Kidney tubule cell (primary cell): ENCODE data around the gene PKP1.
A peak's percentile ranks its signal among the peaks of the same experiment; 100 is the strongest.

ENCODE experiments used
- DNase-seq: peaks from one replicate; pipeline ENCODE4 v3.0.0-alpha.2; 2018; ENCODE audit warnings: low spot score

Gene PKP1

GRCh38 chr1:201328576-201328975 lies 45.3 kb downstream of the PKP1 start:
- no peak for DNase-seq

- no peak for DNase-seq
These were observed 46.0 kb downstream of the PKP1 start for GRCh38 chr1:201329286-201329685.

GRCh38 chr1:201329801-201330200 lies 46.5 kb downstream of the PKP1 start:
- DNase-seq = no peak

GRCh38 chr1:201330541-201330940 lies 47.2 kb downstream of the PKP1 start:
- no peak for DNase-seq

GRCh38 chr1:201331166-201331565 lies 47.9 kb downstream of the PKP1 start:
- DNase-seq = no peak

GRCh38 chr1:201332021-201332420 lies 48.7 kb downstream of the PKP1 start:
- no peak for DNase-seq

- no peak for DNase-seq
These were observed 49.5 kb downstream of the PKP1 start for GRCh38 chr1:201332616-201333335.

GRCh38 chr1:201334325-201335173 lies 51.2 kb downstream of the PKP1 start:
- no peak for DNase-seq

GRCh38 chr1:201335174-201335870 lies 52.0 kb downstream of the PKP1 start:
- DNase-seq = no peak

GRCh38 chr1:201335901-201336300 lies 52.6 kb downstream of the PKP1 start:
- DNase-seq = no peak

- DNase-seq = no peak
These were observed 53.6 kb downstream of the PKP1 start for GRCh38 chr1:201336711-201337450.

GRCh38 chr1:201341377-201341776 lies 58.1 kb downstream of the PKP1 start:
- DNase-seq = no peak

GRCh38 chr1:201344206-201345080 lies 61.1 kb downstream of the PKP1 start:
- DNase-seq = no peak

GRCh38 chr1:201345081-201345355 lies 61.7 kb downstream of the PKP1 start:
- no peak for DNase-seq

GRCh38 chr1:201346337-201346939 lies 63.1 kb downstream of the PKP1 start:
- peak; percentile 57 for DNase-seq

- no peak for DNase-seq
These were observed 63.7 kb downstream of the PKP1 start for GRCh38 chr1:201346987-201347386.

GRCh38 chr1:201347498-201348210 lies 64.3 kb downstream of the PKP1 start:
- no peak for DNase-seq

- DNase-seq = peak; percentile 60
These were observed 64.9 kb downstream of the PKP1 start for GRCh38 chr1:201348211-201348566.

- DNase-seq = no peak
These were observed 65.8 kb downstream of the PKP1 start for GRCh38 chr1:201349092-201349491.

- DNase-seq = no peak
These were observed 67.0 kb downstream of the PKP1 start for GRCh38 chr1:201350361-201350725.
